GM18508 (cell line): Measurements from ENCODE around the gene WDR91.

Experiments
- ATAC-seq: cut with Tn5 transposase; IDR thresholded peaks from one replicate; pipeline ENCODE4 v1.9.1; 2021; ENCODE audit warnings: moderate number of reproducible peaks; ENCODE audit not compliant: insufficient read depth, unreplicated experiment

WDR91 gene

GRCh38 chr7:135211179-135211945 lies at the start of gene WDR91:
Gene WDR91 (minus strand): TSS chr7:135211526. CDS start chr7:135211502, 24 bp downstream.
- ATAC-seq = peak; percentile 30

DNA sequence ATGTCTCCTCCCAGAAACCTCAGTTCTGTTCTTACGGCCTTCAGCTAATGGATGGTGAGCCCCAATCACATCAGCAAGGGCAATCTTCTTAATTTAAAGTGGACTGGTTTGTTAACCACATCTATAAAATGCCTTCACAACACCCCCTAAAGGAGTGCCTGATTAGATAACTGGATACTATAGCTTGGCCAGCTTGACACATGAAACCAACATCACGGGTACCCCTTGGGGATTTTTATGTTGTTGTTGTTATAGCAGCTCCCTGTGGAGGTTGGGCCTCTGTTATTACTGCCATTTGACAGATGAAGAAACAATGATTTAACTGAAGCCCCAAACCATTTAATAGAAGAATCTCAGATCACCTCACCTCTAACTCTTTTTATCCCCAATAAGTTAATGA lies 49.1 kb upstream of the WDR91 start:
- ATAC-seq = no peak

GRCh38 chr7:135259702-135260101 lies 48.4 kb upstream of the WDR91 start:
- no peak for ATAC-seq

GRCh38 chr7:135258585-135258984 lies 47.3 kb upstream of the WDR91 start:
- no peak for ATAC-seq

DNA sequence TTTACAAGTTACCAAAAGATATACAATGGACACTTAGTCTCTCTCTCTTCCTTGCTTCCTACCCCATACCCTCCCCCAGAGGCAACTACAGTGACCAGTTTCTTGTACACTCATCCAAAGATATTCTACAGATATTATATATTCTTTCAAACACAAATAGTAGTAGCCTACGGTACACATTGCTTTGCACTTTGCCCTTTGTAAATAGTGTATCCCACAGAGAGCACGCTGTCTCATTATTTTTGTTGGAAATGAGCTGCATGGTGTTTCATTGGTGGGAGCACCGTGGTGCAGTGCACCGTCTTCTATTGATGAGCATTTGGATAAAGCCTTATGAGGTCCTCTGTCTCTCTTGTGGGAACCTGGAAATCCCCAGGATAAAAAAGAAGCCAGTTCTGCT lies 46.5 kb upstream of the WDR91 start:
- ATAC-seq = no peak

- ATAC-seq = no peak
These were observed 42.8 kb upstream of the WDR91 start for GRCh38 chr7:135253851-135254771.

DNA sequence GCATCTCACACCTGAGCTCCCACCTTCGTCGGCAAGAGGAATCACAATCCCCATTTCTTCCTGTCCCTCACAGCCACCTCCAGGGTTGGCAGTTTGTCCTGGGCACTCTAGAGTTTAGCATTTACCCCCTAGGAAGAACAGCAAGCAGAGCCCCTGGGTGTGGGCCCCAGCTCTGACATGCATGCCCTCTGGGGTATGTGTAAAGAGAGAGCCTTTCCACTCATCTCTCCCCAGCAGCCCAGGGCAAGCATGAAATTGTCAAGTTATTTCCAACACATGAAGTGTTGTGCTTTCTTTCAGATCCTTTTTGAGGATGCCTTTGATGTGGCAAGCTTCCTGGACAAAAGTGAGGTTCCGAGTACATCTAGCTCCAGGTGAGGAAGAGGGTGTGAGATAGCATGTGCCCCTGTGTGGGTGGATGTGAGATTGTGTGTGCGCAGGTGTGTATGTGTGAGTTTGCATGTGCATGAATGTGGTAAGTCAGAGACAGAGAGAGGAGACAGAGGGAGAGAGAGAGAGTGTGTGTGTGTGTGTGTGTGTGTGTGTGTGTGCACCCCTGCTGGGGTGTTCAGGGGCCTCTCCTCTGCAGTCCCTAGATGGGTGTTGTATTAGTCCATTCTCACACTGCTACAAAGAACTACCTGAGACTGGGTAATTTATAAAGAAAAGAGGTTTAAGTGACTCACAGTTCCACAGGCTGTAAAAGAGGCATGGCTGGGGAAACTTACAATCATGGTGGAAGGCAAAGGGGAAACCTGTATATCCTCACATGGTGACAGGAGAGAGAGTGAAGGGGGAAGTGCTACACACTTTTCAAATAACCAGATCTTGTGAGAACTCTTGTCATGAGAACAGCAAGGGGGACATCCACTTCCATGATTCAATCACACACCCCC lies 40.4 kb upstream of the WDR91 start:
- ATAC-seq = no peak

GRCh38 chr7:135248546-135248945 lies 37.2 kb upstream of the WDR91 start:
- ATAC-seq = no peak

DNA sequence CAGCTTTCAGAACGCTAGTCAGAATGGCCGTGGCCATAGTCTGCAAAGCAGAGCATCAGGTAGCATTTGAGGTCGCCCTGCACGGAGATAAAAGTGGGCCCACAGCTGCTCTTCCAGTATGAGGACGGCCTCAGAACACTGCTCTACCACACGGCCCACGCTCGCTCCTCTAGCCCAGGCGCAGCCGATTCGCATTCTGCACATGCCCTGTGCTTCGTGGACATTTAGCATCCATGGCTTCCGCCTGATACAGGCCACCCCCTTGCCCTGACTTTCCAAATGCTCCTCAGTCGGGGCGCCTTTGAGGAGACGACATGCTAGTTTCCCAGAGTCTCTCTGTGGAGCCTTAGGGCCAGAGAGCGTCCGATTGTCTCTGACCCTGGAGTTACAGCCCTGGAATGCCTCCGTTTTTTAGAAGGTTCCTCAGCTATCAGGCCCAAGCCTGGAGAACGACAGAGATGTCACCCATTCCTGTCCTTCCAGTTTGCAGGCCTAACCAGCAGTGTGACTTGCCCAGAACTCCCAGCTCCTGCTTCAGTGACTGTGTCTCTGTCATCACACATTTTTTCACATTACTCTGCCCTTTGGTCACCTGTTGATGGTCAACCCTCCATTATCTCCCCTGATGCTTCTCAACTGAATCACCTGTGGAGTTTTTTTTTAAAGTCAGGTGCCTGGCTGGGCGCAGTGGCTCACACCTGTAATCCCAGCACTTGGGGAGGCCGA lies 36.6 kb upstream of the WDR91 start:
- ATAC-seq = no peak

DNA sequence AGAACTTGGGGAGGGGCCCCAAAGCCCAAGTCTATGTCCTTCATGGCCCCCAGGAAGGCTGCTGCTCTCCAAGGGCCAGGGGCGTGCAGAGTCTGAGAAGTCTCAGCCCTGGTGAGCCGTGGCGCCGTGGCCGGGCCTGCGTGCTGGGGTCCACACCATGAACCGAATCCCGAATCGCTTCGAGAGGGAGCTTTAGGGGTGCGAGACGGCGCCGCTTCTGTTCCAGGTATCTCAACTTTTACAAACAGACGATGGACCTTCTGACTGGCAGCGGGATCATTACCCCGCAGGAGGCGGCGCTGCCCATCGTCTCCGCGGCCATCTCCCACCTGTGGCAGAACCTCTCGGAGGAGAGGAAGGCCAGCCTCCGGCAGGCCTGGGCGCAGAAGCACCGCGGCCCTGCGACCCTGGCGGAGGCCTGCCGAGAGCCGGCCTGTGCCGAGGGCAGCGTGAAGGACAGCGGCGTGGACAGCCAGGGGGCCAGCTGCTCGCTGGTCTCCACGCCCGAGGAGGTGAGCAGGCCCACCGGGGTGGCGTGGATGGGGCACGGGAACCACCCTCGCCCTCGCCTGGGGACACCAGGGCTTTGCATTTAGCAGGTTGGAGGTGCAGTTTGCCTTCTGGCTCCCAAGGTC lies 35.0 kb upstream of the WDR91 start:
- no peak for ATAC-seq

DNA sequence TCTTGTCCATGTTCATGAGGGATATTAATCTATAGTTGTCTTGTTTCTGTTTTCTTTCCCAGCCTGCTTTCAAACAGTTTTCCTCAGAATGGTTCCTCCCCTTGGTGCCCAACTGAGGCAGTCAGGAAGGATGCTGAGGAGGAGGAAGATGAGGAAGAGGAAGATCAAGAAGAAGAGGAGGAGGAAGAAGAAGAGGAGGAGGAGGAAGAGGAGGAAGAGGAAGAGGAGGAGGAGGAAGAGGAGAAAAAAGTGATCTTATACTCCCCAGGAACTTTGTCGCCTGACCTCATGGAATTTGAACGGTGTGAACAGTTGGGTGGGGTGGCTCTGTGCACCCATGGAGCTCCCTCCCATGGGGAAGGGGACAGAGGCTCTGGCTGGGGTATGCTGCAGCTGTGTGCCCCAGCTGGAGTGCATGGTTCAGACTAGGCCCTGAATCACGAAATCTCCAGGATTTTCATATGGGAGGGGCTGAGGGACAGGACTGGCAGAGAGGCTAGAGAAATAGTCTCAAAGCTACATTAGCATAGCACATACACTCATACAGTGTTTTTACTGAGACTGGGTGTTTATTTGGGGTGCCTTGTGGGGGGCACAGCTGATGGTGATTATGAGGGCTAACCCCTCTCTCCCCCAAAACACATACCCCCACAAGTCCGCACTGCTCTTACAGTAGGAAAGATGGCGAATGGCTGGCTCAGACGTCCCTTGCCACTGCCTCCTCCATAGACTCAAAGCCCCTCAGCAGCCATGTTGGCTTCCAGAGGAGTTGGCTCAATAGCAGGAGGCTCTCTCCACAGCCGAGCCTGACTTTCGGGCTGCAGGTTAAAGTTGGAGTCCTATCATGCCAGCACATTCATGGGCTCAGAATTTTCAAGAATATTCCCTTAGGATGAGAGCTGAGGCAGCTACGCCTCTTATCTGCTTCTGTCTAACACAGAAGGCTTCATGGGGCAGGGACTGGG lies 34.2 kb upstream of the WDR91 start:
- no peak for ATAC-seq

DNA sequence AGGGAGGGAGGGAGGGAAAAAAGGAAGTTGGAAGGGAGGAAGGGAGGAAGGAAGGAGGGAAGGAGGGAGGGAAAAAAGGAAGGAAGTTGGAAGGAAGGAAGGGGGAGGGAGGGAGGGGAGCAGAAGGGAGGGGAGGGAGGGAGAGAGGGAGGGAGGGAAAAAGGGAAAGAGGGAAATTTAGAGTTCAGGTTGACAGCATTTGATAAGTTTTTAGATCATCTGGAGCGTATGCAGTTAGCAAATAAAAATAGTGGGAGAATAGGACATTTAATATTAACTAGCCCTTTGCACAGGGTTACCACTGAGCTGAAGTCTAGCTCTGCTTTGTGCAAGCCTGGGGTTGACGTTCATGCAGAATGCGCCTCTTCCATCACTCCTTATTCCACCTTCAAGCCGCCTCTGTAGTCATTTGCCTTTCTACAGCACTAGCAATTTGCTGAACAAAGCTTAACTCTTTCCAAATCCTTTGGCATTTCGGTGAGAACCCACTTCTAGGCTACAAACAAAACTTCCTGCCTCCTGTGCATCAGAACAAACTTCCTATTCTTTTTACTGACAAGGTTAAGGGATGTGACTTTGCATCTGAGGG lies 30.9 kb upstream of the WDR91 start:
- no peak for ATAC-seq

- no peak for ATAC-seq
These were observed 29.1 kb upstream of the WDR91 start for GRCh38 chr7:135240441-135240840.

GRCh38 chr7:135239263-135239662 lies 27.9 kb upstream of the WDR91 start:
- ATAC-seq = no peak

DNA sequence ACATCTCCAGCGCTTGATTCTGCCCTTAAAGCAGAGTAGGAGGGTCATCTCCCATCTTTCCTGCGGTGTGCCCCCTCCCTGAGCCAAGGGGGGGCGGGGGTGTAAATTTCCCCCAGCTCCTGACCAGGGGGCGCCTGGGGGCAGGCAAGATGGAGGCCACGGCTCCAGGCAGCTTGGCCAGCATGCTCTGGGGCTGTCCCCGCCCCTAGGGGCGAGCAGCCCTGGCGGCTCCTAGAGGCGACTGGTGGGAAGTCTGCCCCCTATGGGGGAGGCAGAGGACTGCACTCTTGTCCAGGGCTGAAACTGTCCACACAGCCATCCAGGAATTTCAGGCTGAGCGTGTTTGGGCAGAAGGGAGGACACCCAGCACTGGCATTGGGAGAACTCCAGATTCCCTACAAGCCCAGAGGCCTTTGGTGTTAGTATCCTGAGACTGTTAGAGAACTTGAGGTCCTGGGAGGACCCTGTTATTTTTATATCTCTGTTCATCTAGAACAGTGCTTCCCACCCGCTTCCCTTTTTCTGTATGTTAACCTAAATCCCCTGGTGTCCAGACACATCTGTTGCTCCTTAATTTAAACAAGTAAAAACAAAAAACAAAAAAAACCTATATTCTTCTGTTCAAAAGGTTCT lies 26.9 kb upstream of the WDR91 start:
- ATAC-seq = no peak

DNA sequence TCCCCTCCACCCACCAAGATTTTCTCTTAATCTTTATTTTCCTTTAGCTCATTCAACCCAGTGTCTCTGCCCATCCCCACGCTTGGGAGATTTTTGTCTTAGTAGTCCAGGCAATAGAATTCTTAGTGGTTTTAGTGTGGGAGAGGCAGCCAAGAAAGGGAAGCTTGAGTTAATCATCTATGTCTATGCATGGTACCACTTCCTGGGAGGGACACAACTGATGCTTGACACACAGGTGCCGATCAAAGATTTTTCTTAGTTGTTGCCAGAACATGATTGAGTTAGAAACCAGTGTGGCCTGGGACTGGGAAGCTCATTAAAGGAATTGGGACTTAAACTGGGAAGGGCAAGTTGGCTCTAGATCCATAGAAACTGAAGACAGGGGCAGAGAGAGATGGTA lies 25.4 kb upstream of the WDR91 start:
- peak; percentile 88 for ATAC-seq

- ATAC-seq = no peak
These were observed 24.5 kb upstream of the WDR91 start for GRCh38 chr7:135235841-135236240.
